GM10266 (cell line): ENCODE measurements around the gene ZCCHC7.

Experiments
- DNase-seq: peaks from one replicate; pipeline ENCODE4 v3.0.0; 2012; ENCODE audit errors: extremely low spot score
- CTCF ChIP-seq: IDR thresholded peaks from 2 replicates; pipeline ENCODE4 v1.5.1; 2012; ENCODE audit warnings: mild to moderate bottlenecking, low read depth; ENCODE audit not compliant: control insufficient read depth, insufficient read depth; ENCODE audit errors: missing control alignments

Gene ZCCHC7

DNA sequence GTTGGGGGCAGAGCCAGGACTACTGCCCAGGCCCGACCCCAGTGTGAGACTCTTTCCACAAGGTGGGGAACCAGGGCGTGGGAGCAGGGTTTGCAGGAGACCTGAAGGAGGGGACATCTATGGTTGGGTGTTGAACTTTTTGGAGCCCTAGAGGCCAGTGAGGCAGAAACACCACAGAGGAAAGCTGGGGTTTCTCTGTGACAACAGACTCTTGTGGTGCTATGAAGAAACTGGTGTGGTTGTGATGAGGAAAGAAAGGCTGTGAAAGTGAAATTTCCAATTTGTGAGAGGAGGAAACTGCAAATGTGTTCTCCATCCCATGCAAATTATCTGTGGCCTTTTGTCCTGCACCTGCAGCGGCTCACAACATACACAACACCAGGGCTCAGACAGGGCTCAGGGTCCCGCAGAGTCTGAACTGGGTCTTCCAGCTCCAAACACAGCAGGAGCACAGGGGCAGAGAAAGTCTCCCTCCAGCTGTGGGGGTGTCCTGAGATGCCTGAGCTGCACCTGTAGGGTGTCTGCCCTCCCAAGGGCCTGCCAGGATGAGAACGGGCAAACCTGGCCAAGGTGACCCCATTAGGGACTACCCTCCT is 250.7 kb downstream of the ZCCHC7 start:
- TF ChIP-seq CTCF = peak; percentile 13
- DNase-seq = peak; percentile 65

DNA sequence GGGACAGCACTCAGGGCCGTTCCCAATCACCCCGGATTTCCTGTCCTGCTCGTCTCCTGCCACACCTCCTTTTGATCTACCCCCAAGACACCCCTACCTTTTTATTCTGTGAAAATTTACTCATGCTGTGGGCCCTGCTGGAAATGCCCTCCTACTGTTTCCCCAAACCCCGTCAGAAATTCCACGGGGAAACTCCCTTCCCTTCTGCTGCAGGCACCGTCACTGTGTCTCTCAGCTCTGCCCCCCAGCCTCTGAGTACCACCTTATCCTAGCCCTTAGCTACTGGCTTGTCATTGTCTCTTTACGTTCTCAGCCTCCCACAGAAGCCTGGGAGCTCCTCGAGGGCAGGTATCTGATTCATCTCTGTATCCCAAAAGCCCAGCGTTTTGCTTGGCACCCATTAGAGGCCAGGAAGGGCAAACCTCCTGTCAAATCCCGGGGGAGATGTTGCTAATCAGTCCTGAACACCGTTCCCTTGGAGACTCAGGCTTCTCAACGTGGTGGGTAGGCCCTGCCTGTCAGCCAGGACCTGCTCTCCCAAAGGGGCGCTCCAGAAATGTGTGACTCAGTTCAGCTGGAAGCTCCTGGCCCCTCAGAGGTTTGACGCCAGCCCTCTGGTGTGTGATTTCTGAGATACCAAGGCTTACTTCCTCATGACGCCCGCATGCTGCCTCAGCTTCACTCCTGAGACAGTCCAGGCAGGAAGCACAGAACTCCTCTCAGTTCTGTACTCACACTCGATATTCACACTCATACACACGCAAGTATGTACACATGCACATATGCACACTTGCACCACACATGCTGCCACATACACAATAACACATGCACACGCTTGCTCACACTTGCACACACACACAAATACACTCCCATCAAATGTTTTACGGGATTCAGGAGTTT is 251.4 kb downstream of the ZCCHC7 start:
- TF ChIP-seq CTCF = no peak
- DNase-seq = no peak

DNA sequence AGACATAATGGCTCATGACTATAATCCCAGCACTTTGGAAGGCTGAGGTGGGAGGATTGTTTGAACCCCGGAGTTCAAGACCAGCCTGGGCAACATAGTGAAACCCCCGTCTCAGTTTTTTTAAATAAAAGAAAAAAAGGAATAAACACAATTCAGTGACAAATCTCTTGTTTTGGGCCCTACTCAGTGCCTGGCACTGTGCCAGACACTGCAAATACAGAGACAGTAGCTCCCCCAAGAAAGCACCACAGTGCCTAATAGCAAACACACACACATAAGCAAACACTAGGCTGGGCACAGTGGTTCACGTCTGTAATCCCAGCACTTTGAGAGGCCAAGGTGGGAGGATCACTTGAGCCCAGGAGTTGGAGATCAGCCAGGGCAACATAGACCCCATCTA is 252.5 kb downstream of the ZCCHC7 start:
- TF ChIP-seq CTCF = no peak
- no peak for DNase-seq

GRCh38 chr9:37373621-37374020 is 253.2 kb downstream of the ZCCHC7 start:
- DNase-seq = no peak
- TF ChIP-seq CTCF = no peak

GRCh38 chr9:37374892-37375291 is 254.5 kb downstream of the ZCCHC7 start:
- TF ChIP-seq CTCF = peak; percentile 35
- peak; percentile 61 for DNase-seq

DNA sequence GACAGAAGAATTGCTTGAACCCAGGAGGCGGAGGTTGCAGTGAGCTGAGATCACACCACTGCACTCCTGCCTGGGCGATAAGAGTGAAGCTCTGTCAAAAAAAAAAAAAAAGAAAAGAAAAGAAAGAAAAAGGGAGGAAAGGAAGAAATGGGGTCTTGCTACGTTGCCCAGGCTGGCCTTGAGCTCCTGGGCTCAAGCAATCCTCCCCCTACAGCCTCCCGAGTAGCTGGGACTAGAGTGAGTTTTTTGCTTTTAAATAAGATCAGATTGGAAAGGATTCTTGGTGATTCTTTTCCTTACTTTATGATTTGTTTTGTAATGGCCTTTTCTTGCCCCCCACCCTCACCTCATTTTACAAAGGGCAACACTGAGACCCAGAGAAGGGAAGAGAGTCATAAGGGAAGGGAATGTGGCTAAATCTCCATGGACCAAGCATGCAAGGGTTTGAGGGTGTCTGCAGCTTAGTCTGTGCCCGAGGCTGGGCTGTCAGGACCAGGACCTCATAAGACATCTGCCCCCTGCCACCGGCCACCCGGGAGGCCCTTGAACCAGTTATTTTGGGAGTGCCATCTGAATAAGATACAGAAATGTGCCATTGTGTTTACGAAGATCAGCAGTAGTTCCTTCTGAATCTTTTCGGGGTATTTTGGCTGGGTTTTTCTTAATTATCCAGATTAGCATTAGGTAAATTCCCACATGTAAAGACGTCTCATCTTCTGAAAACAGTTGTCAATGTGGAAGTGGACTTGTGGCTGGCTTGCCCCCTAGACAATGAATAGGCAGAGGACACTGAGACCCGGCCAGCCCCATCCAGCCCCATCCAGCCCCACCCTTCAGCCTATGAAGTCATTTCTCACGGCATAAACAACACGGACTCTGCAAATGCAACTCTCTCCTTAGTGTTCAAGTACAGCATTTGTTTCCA is 257.6 kb downstream of the ZCCHC7 start:
- TF ChIP-seq CTCF = no peak
- peak; percentile 53 for DNase-seq

- no peak for DNase-seq
Measured at GRCh38 chr9:37378613-37379004, 258.2 kb downstream of the ZCCHC7 start.

More at GRCh38 chr9:37378613-37379004, 258.2 kb downstream of the ZCCHC7 start:
- no peak for TF ChIP-seq CTCF
